SK-N-MC (cell line): Measurements from ENCODE around the gene RBM19.

Experiments
- EZH2 ChIP-seq: fragments of 200-600 bp; sonication (generic); IDR thresholded peaks from one replicate; pipeline ENCODE4 v1.6.1; 2017; ENCODE audit warnings: antibody characterized with exemption
- POLR2AphosphoS5 ChIP-seq: IDR thresholded peaks from 2 replicates; pipeline ENCODE4 v1.6.1; 2012; ENCODE audit warnings: mild to moderate bottlenecking, low read depth, low read length, borderline replicate concordance

DNA sequence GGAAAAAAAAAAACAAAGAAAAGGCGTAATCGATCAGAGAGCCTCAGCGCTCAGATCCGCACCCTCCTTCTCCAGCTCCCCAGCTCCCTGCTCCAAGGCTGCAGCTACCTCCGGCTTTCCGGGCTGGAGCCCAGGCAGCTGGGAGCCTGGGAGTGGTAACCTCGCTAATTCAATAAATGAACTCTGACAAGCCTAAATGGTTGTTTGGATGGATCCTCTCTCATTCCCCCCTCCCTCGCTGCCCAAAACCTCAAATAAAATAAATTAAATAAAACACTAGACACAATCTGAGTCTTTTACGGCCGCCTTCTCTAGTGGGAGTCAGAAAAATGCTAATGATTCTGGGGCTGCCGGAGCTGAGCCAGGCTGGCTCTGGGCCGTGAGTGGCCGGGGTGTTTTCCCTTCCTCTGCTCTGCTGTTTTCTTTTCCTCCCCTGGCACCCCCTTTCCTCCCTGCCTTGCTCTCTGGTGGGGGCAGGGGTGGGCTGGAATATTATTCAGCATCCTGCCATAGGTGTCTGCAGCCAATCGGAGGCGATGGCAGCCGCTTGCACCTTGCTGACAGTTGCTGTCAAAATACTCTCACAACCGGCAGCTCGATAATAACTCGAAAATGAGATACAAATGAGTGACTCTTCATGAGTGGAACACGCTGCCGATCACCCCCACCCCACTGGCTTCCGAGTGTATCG lies 76.1 kb downstream of the RBM19 start:
- TF ChIP-seq EZH2 = no peak
- TF ChIP-seq POLR2AphosphoS5 = no peak
